IMR-90 (cell line): Measurements from ENCODE around the gene EPHB1. TPM values are rescaled to one million over a fixed set of nuclear protein-coding genes. Genes with fewer than 3 reads are reported as not detected.

Experiments used
- ATAC-seq: fragments of 200-7000 bp; cut with Tn5 transposase; 2 replicates; pipeline ENCODE4 v1.9.1; 2020; ENCODE audit warnings: low read depth, mild to moderate bottlenecking, moderate library complexity
- BruUV-seq: library from RNA; stranded (reverse); fragments of 400-500 nt; replicated peaks from 2 replicates; lab custom pipeline; 2021; lab: Mats Ljungman, UMichigan
- CTCF ChIA-PET: fragments of 300-600 bp; formaldehyde crosslinking; extraction: SDS; loops from one replicate; lab custom pipeline; 2021; ENCODE audit warnings: antibody characterized with exemption; lab: Yijun Ruan, JAX
- POLR2A ChIA-PET: fragments of 300-600 bp; sonication (Branson Sonifier 250); formaldehyde crosslinking; loops from one replicate; lab custom pipeline; 2022; ENCODE audit warnings: antibody characterized with exemption; ENCODE audit not compliant: unreplicated experiment; lab: Charles Lee
- DNase-seq: peaks from one replicate; pipeline ENCODE4 v3.0.0; 2013
- H2AFZ ChIP-seq: replicated peaks from 2 replicates; pipeline ENCODE3; 2013; ENCODE audit warnings: low read length, mild to moderate bottlenecking; ENCODE audit not compliant: poor library complexity
- H2AK5ac ChIP-seq: 2 replicates; pipeline ENCODE4 v1.6.1; 2013; ENCODE audit warnings: low read depth, low read length, inconsistent platforms
- H2AK9ac ChIP-seq: replicated peaks from 2 replicates; pipeline ENCODE3; 2013; ENCODE audit warnings: mild to moderate bottlenecking, low read depth, low read length, moderate library complexity; ENCODE audit not compliant: poor library complexity
- H2BK120ac ChIP-seq: 2 replicates; pipeline ENCODE4 v1.6.1; 2013; ENCODE audit warnings: low read depth, low read length, inconsistent platforms
- H2BK15ac ChIP-seq: 3 replicates; pipeline ENCODE4 v1.6.1; 2013; ENCODE audit warnings: low read depth, low read length, inconsistent platforms
- H2BK20ac ChIP-seq: 2 replicates; pipeline ENCODE4 v1.6.1; 2013; ENCODE audit warnings: low read depth, mild to moderate bottlenecking, inconsistent platforms, low read length, moderate library complexity
- H2BK5ac ChIP-seq: 2 replicates; pipeline ENCODE4 v1.6.1; 2013; ENCODE audit warnings: mild to moderate bottlenecking, low read depth, low read length, inconsistent platforms; ENCODE audit not compliant: poor library complexity, severe bottlenecking
- H3K14ac ChIP-seq: replicated peaks from 2 replicates; pipeline ENCODE4 v1.6.1; 2013; ENCODE audit warnings: low read depth, low read length, inconsistent platforms
- H3K18ac ChIP-seq: 2 replicates; pipeline ENCODE4 v1.6.1; 2013; ENCODE audit warnings: low read depth, low read length, control low read depth
- H3K23ac ChIP-seq: 2 replicates; pipeline ENCODE4 v1.6.1; 2013; ENCODE audit warnings: low read depth, low read length, inconsistent platforms
- H3K27ac ChIP-seq: 2 replicates; pipeline ENCODE4 v1.5.1; 2013; ENCODE audit warnings: mild to moderate bottlenecking, control low read depth, low read length; ENCODE audit not compliant: insufficient read depth
- H3K27me3 ChIP-seq: 2 replicates; pipeline ENCODE4 v1.6.1; 2013; ENCODE audit warnings: low read length; ENCODE audit not compliant: control insufficient read depth, insufficient read depth
- H3K36me3 ChIP-seq: 2 replicates; pipeline ENCODE4 v1.6.1; 2013; ENCODE audit warnings: low read length, mixed read lengths; ENCODE audit not compliant: control insufficient read depth, insufficient read depth
- H3K4ac ChIP-seq: 2 replicates; pipeline ENCODE4 v1.6.1; 2013; ENCODE audit warnings: low read depth, low read length, inconsistent platforms
- H3K4me1 ChIP-seq: 2 replicates; pipeline ENCODE4 v1.6.1; 2013; ENCODE audit warnings: low read length, mixed read lengths; ENCODE audit not compliant: control insufficient read depth, insufficient read depth
- H3K4me2 ChIP-seq: 2 replicates; pipeline ENCODE4 v1.6.1; 2013; ENCODE audit warnings: low read depth, mild to moderate bottlenecking, control low read depth, low read length, moderate library complexity
- H3K4me3 ChIP-seq: 2 replicates; pipeline ENCODE4 v1.5.1; 2013; ENCODE audit warnings: low read depth, mild to moderate bottlenecking, control low read depth, low read length, moderate library complexity; ENCODE audit not compliant: insufficient read depth
- H3K56ac ChIP-seq: 2 replicates; pipeline ENCODE4 v1.6.1; 2013; ENCODE audit warnings: low read length, inconsistent platforms; ENCODE audit not compliant: insufficient read depth; ENCODE audit errors: extremely low read depth
- H3K79me1 ChIP-seq, 2 experiments: 2 replicates each; pipeline ENCODE4 v1.6.1; 2013; ENCODE audit warnings: low read length in 2 of 2, inconsistent platforms in 1 of 2, low read depth in 1 of 2
- H3K9ac ChIP-seq: 2 replicates; pipeline ENCODE4 v1.6.1; 2013; ENCODE audit warnings: low read depth, low read length, control low read depth
- H3K9me1 ChIP-seq: 2 replicates; pipeline ENCODE4 v1.6.1; 2013; ENCODE audit warnings: low read length, inconsistent platforms; ENCODE audit not compliant: insufficient read depth
- H3K9me3 ChIP-seq: 2 replicates; pipeline ENCODE4 v1.6.1; 2013; ENCODE audit warnings: low read length; ENCODE audit not compliant: control insufficient read depth, insufficient read depth
- H4K20me1 ChIP-seq: 2 replicates; pipeline ENCODE4 v1.6.1; 2013; ENCODE audit warnings: low read length, inconsistent platforms; ENCODE audit not compliant: insufficient read depth
- H4K5ac ChIP-seq: 2 replicates; pipeline ENCODE4 v1.6.1; 2013; ENCODE audit warnings: mild to moderate bottlenecking, low read depth, low read length, control low read depth
- H4K8ac ChIP-seq, 2 experiments: 2 replicates each; pipeline ENCODE4 v1.6.1; 2013; ENCODE audit warnings: low read depth in 2 of 2, low read length in 2 of 2, control low read depth in 1 of 2, inconsistent platforms in 1 of 2
- H4K91ac ChIP-seq: 2 replicates; pipeline ENCODE4 v1.6.1; 2013; ENCODE audit warnings: low read depth, low read length, inconsistent platforms; ENCODE audit not compliant: insufficient read depth
- BHLHE40 ChIP-seq: fragments of 150-350 bp; IDR thresholded peaks from 2 replicates; pipeline ENCODE4 v1.6.1; 2016; ENCODE audit warnings: mild to moderate bottlenecking, low read depth, low read length
- CEBPB ChIP-seq: IDR thresholded peaks from 2 replicates; pipeline ENCODE4 v1.6.1; 2012; ENCODE audit warnings: low read depth, low read length, improper control_type of control experiment
- CHD1 ChIP-seq: IDR thresholded peaks from 2 replicates; pipeline ENCODE4 v1.6.1; 2012; ENCODE audit warnings: low read depth, low read length, improper control_type of control experiment
- CTCF ChIP-seq: conservative IDR thresholded peaks from 2 replicates; pipeline ENCODE4 v1.5.1; 2012; ENCODE audit warnings: mild to moderate bottlenecking, low read depth, low read length, improper control_type of control experiment
- ELK1 ChIP-seq: fragments of 150-350 bp; IDR thresholded peaks from 2 replicates; pipeline ENCODE4 v1.6.1; 2016; ENCODE audit warnings: low read depth, mild to moderate bottlenecking, low read length, moderate library complexity, borderline replicate concordance
- FOS ChIP-seq: fragments of 150-350 bp; IDR thresholded peaks from 2 replicates; pipeline ENCODE4 v1.6.1; 2016; ENCODE audit warnings: low read depth, low read length
- MAFK ChIP-seq: IDR thresholded peaks from 2 replicates; pipeline ENCODE4 v1.6.1; 2012; ENCODE audit warnings: low read depth, low read length, improper control_type of control experiment
- MAZ ChIP-seq: IDR thresholded peaks from 2 replicates; pipeline ENCODE4 v1.6.1; 2012; ENCODE audit warnings: low read depth, mild to moderate bottlenecking, low read length, improper control_type of control experiment, moderate library complexity, borderline replicate concordance
- MXI1 ChIP-seq: IDR thresholded peaks from 2 replicates; pipeline ENCODE4 v1.6.1; 2012; ENCODE audit warnings: low read depth, mild to moderate bottlenecking, low read length, moderate library complexity, borderline replicate concordance
- NFE2L2 ChIP-seq: fragments of 150-350 bp; IDR thresholded peaks from 2 replicates; pipeline ENCODE4 v1.6.1; 2016; ENCODE audit warnings: low read depth, mild to moderate bottlenecking, low read length
- POLR2A ChIP-seq: IDR thresholded peaks from 2 replicates; pipeline ENCODE4 v1.6.1; 2012; ENCODE audit warnings: mild to moderate bottlenecking, low read depth, low read length
- RAD21 ChIP-seq: IDR thresholded peaks from 2 replicates; pipeline ENCODE4 v1.6.1; 2012; ENCODE audit warnings: low read length, improper control_type of control experiment
- RCOR1 ChIP-seq: IDR thresholded peaks from 2 replicates; pipeline ENCODE4 v1.6.1; 2012; ENCODE audit warnings: mild to moderate bottlenecking, low read length, improper control_type of control experiment; ENCODE audit not compliant: insufficient replicate concordance
- RFX5 ChIP-seq: IDR thresholded peaks from 2 replicates; pipeline ENCODE4 v1.8.0; 2012; ENCODE audit warnings: low read depth, mild to moderate bottlenecking, low read length, moderate library complexity
- SMC3 ChIP-seq: fragments of 150-350 bp; IDR thresholded peaks from 2 replicates; pipeline ENCODE4 v1.6.1; 2016; ENCODE audit warnings: low read depth, mild to moderate bottlenecking, antibody characterized with exemption, low read length, moderate library complexity
- USF2 ChIP-seq: fragments of 150-350 bp; IDR thresholded peaks from 2 replicates; pipeline ENCODE4 v1.6.1; 2017; ENCODE audit warnings: mild to moderate bottlenecking, antibody characterized with exemption, low read length, low read depth
- WGBS, 2 experiments: methylation state at CpG; one replicate each; pipeline versions ENCODE4 v1.1.5 to v1.1.7; 2013; ENCODE audit warnings: missing lambda C conversion rate in 2 of 2; ENCODE audit not compliant: insufficient read length in 1 of 2; ENCODE audit errors: extremely low coverage in 2 of 2; 5-methylcytosine and 5-hydroxymethylcytosine counted together
- dilution Hi-C: fragments of 300-500 bp; cut with HindIII; formaldehyde crosslinking; loops from one replicate; pipeline ENCODE4 v1.14.3; 2018; ENCODE audit warnings: low sequenced_read_pairs; ENCODE audit not compliant: unreplicated experiment
- in situ Hi-C: fragments of 300-500 bp; cut with MboI; formaldehyde crosslinking; loops from 3 replicates; pipeline ENCODE4 v1.14.3; 2019; ENCODE audit warnings: low sequenced_read_pairs, inconsistent platforms, mixed read lengths
- intact Hi-C: fragments of 100-400 bp; cut with micrococcal nuclease; formaldehyde crosslinking; loops from 2 replicates; pipeline ENCODE4 v1.10.0; 2022
- polyA plus RNA-seq, 3 experiments: library from polyadenylated mRNA; depleted of rRNA; stranded (reverse); fragments of >200 nt; gene quantifications; 2 replicates each; pipeline ENCODE4 v1.2.3, GENCODE V29; 2012; ENCODE audit warnings: low replicate concordance in 1 of 3
- total RNA-seq: library from RNA; depleted of rRNA; stranded (reverse); fragments of >200 nt; gene quantifications from 2 replicates; pipeline ENCODE4 v1.2.3, GENCODE V29; 2012

The EPHB1 gene
- total and polyA plus RNA-seq, 2 of the 4 experiments (the other 2 are of a cell fraction) = 0.17 to 0.36 TPM

- H4K20me1 ChIP-seq = no peaks in the 10 kb centered on the region
- H2AK5ac ChIP-seq = no peak overlapping the region
- no peak overlapping the region for H3K4ac ChIP-seq
- no peak overlapping the region for H2BK15ac ChIP-seq
- WGBS, 2 experiments = 64% methylated on average over 7 of the region's 12 CpGs; no CpG with 5 or more reads in 1 of the 2 experiments
- H3K14ac ChIP-seq = no peak overlapping the region
- H4K5ac ChIP-seq = no peak overlapping the region
- no TSS peak for BruUV-seq
- H2AFZ ChIP-seq = no peak overlapping the region
- H2BK20ac ChIP-seq = no peak overlapping the region
- H3K4me3 ChIP-seq = no peak overlapping the region
- H3K27me3 ChIP-seq = no peaks in the 10 kb centered on the region
- H3K9me3 ChIP-seq = peaks cover 8% of the 10 kb centered on the region; the same call in 1 of the 2 replicates
- H3K9me1 ChIP-seq = no peaks in the 10 kb centered on the region
- H3K27ac ChIP-seq = no peak overlapping the region
- ATAC-seq = no peak
- dilution Hi-C loops (no loop called here), intact Hi-C loops (no loop called here), in situ Hi-C loops (no loop called here)
- no peak overlapping the region for H2BK5ac ChIP-seq
- H2AK9ac ChIP-seq = no peak overlapping the region
- TF ChIP-seq CTCF (no peak), RCOR1 (no peak), RFX5 (no peak), NFE2L2 (no peak), FOS (no peak), CHD1 (no peak), MXI1 (no peak), MAZ (no peak), POLR2A (no peak), BHLHE40 (no peak), MAFK (no peak), SMC3 (no peak), CEBPB (no peak), USF2 (no peak), ELK1 (no peak), RAD21 (no peak)
- H3K56ac ChIP-seq = no peak overlapping the region
- H3K18ac ChIP-seq = no peak overlapping the region
- CTCF ChIA-PET = no interaction called here
- no peak overlapping the region for H3K9ac ChIP-seq
- no peaks in the 10 kb centered on the region for H3K79me1 ChIP-seq
- no peaks in the 10 kb centered on the region for H3K36me3 ChIP-seq
- H4K91ac ChIP-seq = no peak overlapping the region
- H3K4me2 ChIP-seq = no peak overlapping the region
- no peak overlapping the region for H3K23ac ChIP-seq
- no peak overlapping the region for H4K8ac ChIP-seq
- no peak for DNase-seq
- no peak overlapping the region for H2BK120ac ChIP-seq
- H3K4me1 ChIP-seq = no peaks in the 10 kb centered on the region
- POLR2A ChIA-PET = no interaction called here
Observed at GRCh38 chr3:135248213-135248612, 453.2 kb downstream of the EPHB1 start.
